ENCODE results near the gene TRAFD1. TPM values are rescaled to one million over a fixed set of nuclear protein-coding genes. Genes with fewer than 3 reads are reported as not detected.

The TRAFD1 gene, protein sequence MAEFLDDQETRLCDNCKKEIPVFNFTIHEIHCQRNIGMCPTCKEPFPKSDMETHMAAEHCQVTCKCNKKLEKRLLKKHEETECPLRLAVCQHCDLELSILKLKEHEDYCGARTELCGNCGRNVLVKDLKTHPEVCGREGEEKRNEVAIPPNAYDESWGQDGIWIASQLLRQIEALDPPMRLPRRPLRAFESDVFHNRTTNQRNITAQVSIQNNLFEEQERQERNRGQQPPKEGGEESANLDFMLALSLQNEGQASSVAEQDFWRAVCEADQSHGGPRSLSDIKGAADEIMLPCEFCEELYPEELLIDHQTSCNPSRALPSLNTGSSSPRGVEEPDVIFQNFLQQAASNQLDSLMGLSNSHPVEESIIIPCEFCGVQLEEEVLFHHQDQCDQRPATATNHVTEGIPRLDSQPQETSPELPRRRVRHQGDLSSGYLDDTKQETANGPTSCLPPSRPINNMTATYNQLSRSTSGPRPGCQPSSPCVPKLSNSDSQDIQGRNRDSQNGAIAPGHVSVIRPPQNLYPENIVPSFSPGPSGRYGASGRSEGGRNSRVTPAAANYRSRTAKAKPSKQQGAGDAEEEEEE
- 52.1 and 86.1 TPM in 2 replicates for total RNA-seq (2014; rRNA removed; shearing (Covaris generic); ENCODE audit: low replicate concordance)

DNA sequence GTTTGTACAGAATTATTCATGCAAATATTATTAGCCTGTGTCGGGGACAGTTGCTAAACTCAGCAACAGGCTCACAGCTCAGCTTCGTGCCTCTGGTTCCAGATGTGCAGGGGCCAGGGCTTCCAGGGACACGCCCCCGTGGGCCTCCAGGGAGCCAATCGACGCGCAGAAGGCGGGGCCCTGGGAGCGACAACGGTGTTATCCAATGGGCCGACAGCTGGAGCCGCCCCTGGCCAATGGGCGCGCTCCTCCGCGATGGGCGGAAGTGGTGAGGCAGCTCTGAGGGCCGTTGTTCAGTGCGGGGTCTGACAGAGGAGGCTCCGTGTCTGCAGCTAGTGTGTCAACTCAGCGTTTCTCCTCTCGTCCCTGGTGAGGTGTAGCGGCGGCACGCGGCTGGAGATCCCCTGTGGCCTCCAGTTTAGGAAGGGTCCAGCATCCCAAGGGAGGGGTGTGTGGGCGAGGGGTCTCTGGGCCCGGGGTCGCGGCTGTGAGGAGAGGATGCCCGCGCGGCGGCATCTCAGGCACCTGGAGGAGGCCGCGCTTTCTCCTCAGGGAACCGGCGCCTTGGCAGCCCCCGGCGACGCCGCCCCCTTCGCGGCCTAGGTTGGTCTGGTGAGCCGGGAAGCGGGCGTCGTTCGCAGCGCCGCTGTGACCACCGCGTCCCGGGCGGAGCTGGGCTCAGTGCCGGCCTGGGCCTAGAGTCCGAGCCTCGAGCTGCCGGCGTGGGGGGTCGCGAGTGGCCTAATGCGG, at the start of gene TRAFD1:
TSS of gene TRAFD1 (plus strand) at position 311 of the 750 bp plus-strand sequence. CDS start 4,963 bp downstream, outside the sequence.
- Histone ChIP-seq H2AFZ (ENCODE audit: low read length) (peak within 1 kb of the TSS; percentile 56; the same call in 1 of the 2 replicates), H3K4me3 (ENCODE audit: low read length) (peak within 1 kb of the TSS; percentile 93)

DNA sequence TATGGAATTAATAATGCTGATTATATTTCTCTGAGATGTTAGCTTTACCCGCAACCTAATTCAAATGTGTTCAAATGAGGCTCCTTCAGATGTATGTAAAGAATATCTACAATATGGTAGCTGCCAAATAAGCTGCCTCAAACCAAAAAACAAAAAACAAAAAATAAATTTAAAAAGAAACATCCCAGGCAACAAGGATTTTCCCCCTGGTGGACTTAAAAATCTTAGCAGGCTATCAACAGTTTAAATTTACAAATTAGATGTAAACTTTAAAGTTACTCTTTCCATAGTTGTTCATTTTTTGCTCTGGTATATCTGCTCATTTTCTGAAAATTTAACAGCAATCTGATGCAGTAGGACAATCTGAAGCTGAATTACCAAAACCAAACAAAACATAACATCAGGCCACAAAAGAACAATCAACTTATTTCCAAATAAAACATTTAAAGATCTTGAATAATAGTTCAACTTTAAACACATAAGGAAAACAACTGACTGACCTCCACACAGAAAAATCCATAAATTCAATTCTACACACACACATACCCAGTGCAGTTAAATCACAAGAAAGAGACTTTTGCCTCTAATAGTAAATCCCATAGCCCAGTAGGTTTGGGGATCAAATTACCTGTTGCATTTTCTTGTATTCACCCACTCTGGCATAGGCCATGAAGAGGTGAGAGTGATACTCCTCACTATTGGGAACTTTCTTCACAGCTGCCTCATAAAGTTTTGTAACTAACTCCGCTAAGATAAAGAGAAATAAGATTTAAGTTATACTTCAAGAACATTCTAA, 38.1 kb upstream of the TRAFD1 start:
- H3K27me3 ChIP-seq (ENCODE audit: low read length) = no peaks in the 10 kb centered on the region
- H3K4me3 ChIP-seq (ENCODE audit: low read length) = no peak overlapping the region
- DNase-seq = no peak
- no peak overlapping the region for H2AFZ ChIP-seq (ENCODE audit: low read length)
- no peak overlapping the region for H3K27ac ChIP-seq (ENCODE audit: low read length)
- H3K9me3 ChIP-seq (ENCODE audit: low read length) = no peaks in the 10 kb centered on the region
- no peak overlapping the region for H3K4me2 ChIP-seq (ENCODE audit: low read depth, low read length, poor library complexity, severe bottlenecking)
- peaks cover 15% of the 10 kb centered on the region; the same call in 1 of the 2 replicates for H4K20me1 ChIP-seq (ENCODE audit: insufficient read depth, low read depth, low read length)
- H3K36me3 ChIP-seq (ENCODE audit: insufficient read depth, low read length) = peaks cover 48% of the 10 kb centered on the region
- peaks cover 81% of the 10 kb centered on the region for H3K79me2 ChIP-seq (ENCODE audit: low read length)
- H3K9ac ChIP-seq (ENCODE audit: low read length) = no peak overlapping the region
- no peaks in the 10 kb centered on the region for H3K9me2 ChIP-seq (replicated peaks; ENCODE audit: insufficient read depth, low read length)
- peaks cover 12% of the 10 kb centered on the region for H3K4me1 ChIP-seq (ENCODE audit: low read length)

More for the DNA sequence above, at the start of gene TRAFD1:
- Histone ChIP-seq H3K9me3 (ENCODE audit: low read length) (no peaks in the 10 kb centered on the region), H3K9ac (ENCODE audit: low read length) (peak within 1 kb of the TSS; percentile 98), H3K27ac (ENCODE audit: low read length) (peak within 1 kb of the TSS; percentile 89), H3K4me1 (ENCODE audit: low read length) (peaks cover 57% of the 10 kb centered on the region), H3K27me3 (ENCODE audit: low read length) (no peaks in the 10 kb centered on the region), H4K20me1 (ENCODE audit: insufficient read depth, low read depth, low read length) (no peaks in the 10 kb centered on the region), H3K4me2 (ENCODE audit: low read depth, low read length, poor library complexity, severe bottlenecking) (peak within 1 kb of the TSS; percentile 100), H3K79me2 (ENCODE audit: low read length) (peaks cover 48% of the 10 kb centered on the region), H3K9me2 (replicated peaks; ENCODE audit: insufficient read depth, low read length) (no peaks in the 10 kb centered on the region), H3K36me3 (ENCODE audit: insufficient read depth, low read length) (no peaks in the 10 kb centered on the region)
- DNase-seq = peak; percentile 99

DNA sequence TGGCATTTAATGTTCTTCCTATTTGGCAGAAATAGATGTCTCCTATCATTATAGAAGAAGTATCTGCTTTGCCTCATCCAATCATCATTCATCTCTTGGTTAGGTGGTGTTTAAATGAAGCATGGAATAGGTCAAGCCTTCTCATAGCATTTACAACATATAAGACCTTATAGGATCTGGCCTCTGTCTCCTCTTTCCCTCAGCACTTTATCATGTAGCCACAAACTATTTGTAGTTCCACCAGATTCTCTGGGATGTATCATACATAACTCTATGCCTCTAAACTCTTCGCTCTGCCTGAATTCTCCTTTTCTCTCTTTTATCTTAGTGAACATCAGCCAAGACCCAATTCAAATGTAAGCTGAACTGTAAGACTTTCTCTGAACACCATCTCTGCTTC, 37.5 kb upstream of the TRAFD1 start:
- no peak for DNase-seq
- Histone ChIP-seq H3K36me3 (ENCODE audit: insufficient read depth, low read length) (peaks cover 48% of the 10 kb centered on the region), H3K4me3 (ENCODE audit: low read length) (no peak overlapping the region)

DNA sequence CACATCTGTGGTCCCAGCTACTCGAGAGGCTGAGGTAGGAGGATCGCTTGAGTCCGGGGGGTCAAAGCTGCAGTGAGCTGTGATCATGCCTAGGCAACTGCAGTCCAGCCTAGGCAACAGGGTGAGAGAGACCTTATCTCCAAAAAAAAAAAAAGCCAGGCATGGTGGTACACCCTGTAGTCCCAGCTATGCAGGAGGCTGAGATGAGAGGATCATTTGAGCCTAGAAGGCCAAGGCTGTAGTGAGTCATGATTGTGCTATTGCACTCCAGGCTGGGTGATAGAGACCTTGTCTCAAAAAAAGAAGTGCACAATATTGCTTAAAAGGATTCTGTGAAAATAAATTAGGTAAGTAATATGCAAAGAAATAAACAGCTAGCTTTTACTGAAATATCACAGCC, 33.8 kb upstream of the TRAFD1 start:
- no peaks in the 10 kb centered on the region for H3K9me2 ChIP-seq (replicated peaks; ENCODE audit: insufficient read depth, low read length)
- peaks cover 96% of the 10 kb centered on the region for H3K79me2 ChIP-seq (ENCODE audit: low read length)
- no peaks in the 10 kb centered on the region for H3K27me3 ChIP-seq (ENCODE audit: low read length)
- H3K27ac ChIP-seq (ENCODE audit: low read length) = no peak overlapping the region
- no peak overlapping the region for H3K4me3 ChIP-seq (ENCODE audit: low read length)
- no peak overlapping the region for H3K9ac ChIP-seq (ENCODE audit: low read length)
- no peaks in the 10 kb centered on the region for H3K9me3 ChIP-seq (ENCODE audit: low read length)
- no peak overlapping the region for H3K4me2 ChIP-seq (ENCODE audit: low read depth, low read length, poor library complexity, severe bottlenecking)
- H4K20me1 ChIP-seq (ENCODE audit: insufficient read depth, low read depth, low read length) = peaks cover 8% of the 10 kb centered on the region; the same call in 1 of the 2 replicates
- H2AFZ ChIP-seq (ENCODE audit: low read length) = no peak overlapping the region
- peaks cover 45% of the 10 kb centered on the region for H3K36me3 ChIP-seq (ENCODE audit: insufficient read depth, low read length)
- peaks cover 10% of the 10 kb centered on the region for H3K4me1 ChIP-seq (ENCODE audit: low read length)
- DNase-seq = no peak

More for the DNA sequence above, 37.5 kb upstream of the TRAFD1 start:
- Histone ChIP-seq H3K9me2 (replicated peaks; ENCODE audit: insufficient read depth, low read length) (no peaks in the 10 kb centered on the region), H3K27ac (ENCODE audit: low read length) (no peak overlapping the region), H3K4me1 (ENCODE audit: low read length) (peaks cover 12% of the 10 kb centered on the region), H3K27me3 (ENCODE audit: low read length) (no peaks in the 10 kb centered on the region), H4K20me1 (ENCODE audit: insufficient read depth, low read depth, low read length) (peaks cover 13% of the 10 kb centered on the region; the same call in 1 of the 2 replicates), H2AFZ (ENCODE audit: low read length) (no peak overlapping the region), H3K79me2 (ENCODE audit: low read length) (peaks cover 85% of the 10 kb centered on the region), H3K9me3 (ENCODE audit: low read length) (no peaks in the 10 kb centered on the region), H3K4me2 (ENCODE audit: low read depth, low read length, poor library complexity, severe bottlenecking) (no peak overlapping the region), H3K9ac (ENCODE audit: low read length) (no peak overlapping the region)

DNA sequence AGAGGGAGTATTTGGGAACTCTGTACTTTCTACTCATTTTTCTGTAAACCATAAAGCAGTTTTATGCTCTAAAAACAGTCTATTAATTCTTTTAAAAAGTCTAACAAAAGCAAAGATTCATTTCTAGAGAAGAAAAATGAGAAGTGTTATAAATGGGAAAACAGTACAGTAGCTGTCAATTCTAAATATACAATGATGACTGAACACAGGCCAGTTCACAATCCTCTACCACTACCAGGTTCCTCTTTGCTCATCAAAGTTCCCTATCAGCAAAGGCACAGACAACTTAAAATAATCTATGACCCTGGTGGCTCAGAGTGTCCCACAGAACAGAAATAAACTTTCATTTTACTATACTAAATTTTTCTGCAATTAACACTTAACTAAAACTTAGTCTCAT, 29.3 kb upstream of the TRAFD1 start:
- Histone ChIP-seq H3K27me3 (ENCODE audit: low read length) (no peaks in the 10 kb centered on the region), H3K9me2 (replicated peaks; ENCODE audit: insufficient read depth, low read length) (no peaks in the 10 kb centered on the region), H3K4me1 (ENCODE audit: low read length) (peaks cover 13% of the 10 kb centered on the region), H3K4me2 (ENCODE audit: low read depth, low read length, poor library complexity, severe bottlenecking) (peak overlapping the region; percentile 17), H3K9ac (ENCODE audit: low read length) (no peak overlapping the region), H3K36me3 (ENCODE audit: insufficient read depth, low read length) (peaks cover 41% of the 10 kb centered on the region), H3K9me3 (ENCODE audit: low read length) (no peaks in the 10 kb centered on the region), H3K79me2 (ENCODE audit: low read length) (peaks cover 97% of the 10 kb centered on the region), H3K4me3 (ENCODE audit: low read length) (no peak overlapping the region), H4K20me1 (ENCODE audit: insufficient read depth, low read depth, low read length) (peaks cover 18% of the 10 kb centered on the region; the same call in 1 of the 2 replicates), H2AFZ (ENCODE audit: low read length) (no peak overlapping the region), H3K27ac (ENCODE audit: low read length) (peak overlapping the region; percentile 54)
- DNase-seq = no peak

DNA sequence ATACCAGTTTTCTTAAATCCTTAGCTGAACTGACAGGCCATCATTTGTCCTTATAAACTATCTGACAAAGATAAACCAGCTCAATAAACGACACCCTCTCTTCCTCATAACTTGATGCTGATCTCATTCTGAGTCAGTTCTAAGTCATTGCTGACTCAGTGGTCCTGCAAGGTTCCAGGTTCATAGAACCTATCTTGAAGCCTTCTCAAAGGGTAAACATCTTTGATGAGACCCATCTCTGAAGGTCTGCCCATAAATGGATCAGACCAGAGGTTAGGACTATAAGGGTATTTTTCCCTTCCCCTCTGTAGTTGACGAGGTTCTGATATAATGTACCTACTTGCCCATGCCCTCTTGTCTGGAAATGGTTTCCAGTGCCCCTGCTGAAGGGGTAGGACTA, 28.7 kb upstream of the TRAFD1 start:
- H3K27me3 ChIP-seq (ENCODE audit: low read length) = no peaks in the 10 kb centered on the region
- peaks cover 44% of the 10 kb centered on the region for H3K36me3 ChIP-seq (ENCODE audit: insufficient read depth, low read length)
- no peak for DNase-seq
- peaks cover 13% of the 10 kb centered on the region for H3K4me1 ChIP-seq (ENCODE audit: low read length)
- H4K20me1 ChIP-seq (ENCODE audit: insufficient read depth, low read depth, low read length) = peaks cover 18% of the 10 kb centered on the region; the same call in 1 of the 2 replicates
- 0 out of 2 replicates have a peak overlapping the region, but pooled peaks have one; percentile 3 for H3K9ac ChIP-seq (ENCODE audit: low read length)
- no peaks in the 10 kb centered on the region for H3K9me3 ChIP-seq (ENCODE audit: low read length)
- peak overlapping the region; percentile 54 for H3K27ac ChIP-seq (ENCODE audit: low read length)
- no peaks in the 10 kb centered on the region for H3K9me2 ChIP-seq (replicated peaks; ENCODE audit: insufficient read depth, low read length)
- peaks cover 97% of the 10 kb centered on the region for H3K79me2 ChIP-seq (ENCODE audit: low read length)
- H3K4me3 ChIP-seq (ENCODE audit: low read length) = no peak overlapping the region
- H3K4me2 ChIP-seq (ENCODE audit: low read depth, low read length, poor library complexity, severe bottlenecking) = peak overlapping the region; percentile 17
- H2AFZ ChIP-seq (ENCODE audit: low read length) = no peak overlapping the region

DNA sequence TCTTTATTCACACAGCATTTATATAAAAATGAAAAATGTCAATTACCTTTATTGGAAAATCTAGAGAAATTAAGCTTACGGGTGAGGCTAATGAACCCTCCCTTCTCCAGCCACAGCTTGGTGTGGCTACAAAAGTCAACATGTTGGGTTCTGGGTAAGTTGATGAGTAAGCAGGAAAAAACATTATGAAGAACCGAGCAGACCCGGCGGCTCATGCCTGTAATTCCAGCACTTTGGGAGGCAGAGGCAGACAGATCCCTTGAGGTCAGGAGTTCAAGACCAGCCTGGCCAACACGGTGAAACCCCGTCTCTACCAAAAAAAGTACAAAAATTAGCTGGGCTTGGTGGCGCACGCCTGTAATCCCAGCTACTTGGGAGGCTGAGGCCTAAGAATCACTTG, 27.7 kb upstream of the TRAFD1 start:
- Histone ChIP-seq H3K79me2 (ENCODE audit: low read length) (peaks cover 98% of the 10 kb centered on the region), H3K4me1 (ENCODE audit: low read length) (peaks cover 13% of the 10 kb centered on the region), H4K20me1 (ENCODE audit: insufficient read depth, low read depth, low read length) (peaks cover 23% of the 10 kb centered on the region; the same call in 1 of the 2 replicates), H3K4me3 (ENCODE audit: low read length) (no peak overlapping the region), H3K9me3 (ENCODE audit: low read length) (no peaks in the 10 kb centered on the region), H3K4me2 (ENCODE audit: low read depth, low read length, poor library complexity, severe bottlenecking) (no peak overlapping the region), H3K9me2 (replicated peaks; ENCODE audit: insufficient read depth, low read length) (no peaks in the 10 kb centered on the region), H3K9ac (ENCODE audit: low read length) (no peak overlapping the region), H3K27ac (ENCODE audit: low read length) (no peak overlapping the region), H3K27me3 (ENCODE audit: low read length) (no peaks in the 10 kb centered on the region), H2AFZ (ENCODE audit: low read length) (no peak overlapping the region), H3K36me3 (ENCODE audit: insufficient read depth, low read length) (peaks cover 45% of the 10 kb centered on the region)
- no peak for DNase-seq

Measured in Karpas-422 (cell line).